Naive thymus-derived CD4-positive, alpha-beta T cell (primary cell): ENCODE measurements around the gene HDAC1. TPM values are rescaled to one million over a fixed set of nuclear protein-coding genes. Genes with fewer than 3 reads are reported as not detected.
"Not testable (repeated sequence)": the region's sequence is repeated elsewhere in the genome, so short reads cannot be mapped to it uniquely, and the experiment has no call there.

ENCODE experiments used
- ATAC-seq: fragments of 150-1000 bp; cut with Tn5 transposase; 2 replicates; pipeline ENCODE4 v1.10.0; 2021; ENCODE audit warnings: mild to moderate bottlenecking, moderate library complexity
- CTCF ChIA-PET: fragments of 350-600 bp; sonication (Branson Sonifier 250); formaldehyde crosslinking; loops from one replicate; lab custom pipeline; 2021; ENCODE audit warnings: antibody characterized with exemption; lab: Charles Lee
- POLR2A ChIA-PET: fragments of 350-600 bp; sonication (Branson Sonifier 250); formaldehyde crosslinking; loops from one replicate; lab custom pipeline; 2021; ENCODE audit warnings: antibody characterized with exemption, inconsistent platforms; lab: Charles Lee
- DNase-seq, 9 donors: peaks; one replicate each; pipeline versions ENCODE4 v3.0.0 to v3.0.0-alpha.2; 2020 to 2022; ENCODE audit warnings: mixed read lengths in 1 of 9
- H3K27ac ChIP-seq: one replicate; pipeline ENCODE4 v1.7.0; 2013; ENCODE audit warnings: mild to moderate bottlenecking, low read depth, low read length, moderate library complexity
- H3K27me3 ChIP-seq, 2 donors: one replicate each; pipeline ENCODE4 v1.7.0; 2013; ENCODE audit warnings: low read length in 2 of 2, mild to moderate bottlenecking in 2 of 2, moderate library complexity in 2 of 2; ENCODE audit not compliant: control insufficient read depth in 2 of 2, insufficient read depth in 2 of 2
- H3K36me3 ChIP-seq, 3 experiments: 1 replicate in 2 of 3; 2 replicates in 1 of 3; pipeline ENCODE4 v1.7.0; 2013; ENCODE audit warnings: low read length in 3 of 3, mild to moderate bottlenecking in 3 of 3, moderate library complexity in 1 of 3; ENCODE audit not compliant: insufficient read depth in 3 of 3, control insufficient read depth in 2 of 3
- H3K4me1 ChIP-seq, 2 donors: one replicate each; pipeline ENCODE4 v1.7.0; 2013; ENCODE audit warnings: low read length in 2 of 2, mild to moderate bottlenecking in 2 of 2, moderate library complexity in 1 of 2; ENCODE audit not compliant: control insufficient read depth in 2 of 2, insufficient read depth in 2 of 2
- H3K4me3 ChIP-seq: 2 replicates; pipeline ENCODE4 v1.7.0; 2013; ENCODE audit warnings: mild to moderate bottlenecking, low read length
- H3K9me3 ChIP-seq, 3 experiments: 1 replicate in 2 of 3; 2 replicates in 1 of 3; pipeline ENCODE4 v1.7.0; 2013; ENCODE audit warnings: low read length in 3 of 3; ENCODE audit not compliant: control insufficient read depth in 2 of 3
- H3K27ac Mint-ChIP-seq, 9 donors: one replicate each; pipeline ENCODE4 v1.8.0; 2020 to 2022; ENCODE audit warnings: mixed read lengths in 9 of 9, mild to moderate bottlenecking in 8 of 9, moderate library complexity in 5 of 9, inconsistent platforms in 2 of 9
- H3K27me3 Mint-ChIP-seq, 5 donors: one replicate each; pipeline ENCODE4 v1.8.0; 2021 to 2022; ENCODE audit warnings: mixed read lengths in 5 of 5, mild to moderate bottlenecking in 1 of 5
- H3K36me3 Mint-ChIP-seq, 5 donors: one replicate each; pipeline ENCODE4 v1.8.0; 2020 to 2022; ENCODE audit warnings: mixed read lengths in 5 of 5, mild to moderate bottlenecking in 3 of 5, inconsistent platforms in 1 of 5
- H3K4me1 Mint-ChIP-seq, 7 donors: one replicate each; pipeline ENCODE4 v1.8.0; 2020 to 2022; ENCODE audit warnings: mixed read lengths in 7 of 7, mild to moderate bottlenecking in 3 of 7, inconsistent platforms in 1 of 7
- H3K4me3 Mint-ChIP-seq, 10 donors: one replicate each; pipeline ENCODE4 v1.8.0; 2020 to 2022; ENCODE audit warnings: mild to moderate bottlenecking in 10 of 10, mixed read lengths in 10 of 10, moderate library complexity in 6 of 10, inconsistent platforms in 2 of 10
- H3K9me3 Mint-ChIP-seq, 11 donors: one replicate each; pipeline ENCODE4 v1.8.0; 2020 to 2022; ENCODE audit warnings: mixed read lengths in 11 of 11, mild to moderate bottlenecking in 4 of 11, inconsistent platforms in 1 of 11, moderate library complexity in 1 of 11
- intact Hi-C, 2 donors: fragments of 100-400 bp; cut with micrococcal nuclease; formaldehyde crosslinking; loops; one replicate each; pipeline ENCODE4 v1.15.1; 2023
- polyA plus RNA-seq, 2 donors: library from polyadenylated mRNA; unstranded; fragments of 300-500 nt; fragmentation: Illumina TruSeq; gene quantifications; one replicate each; pipeline ENCODE4 v1.2.3, GENCODE V29; 2021
- total RNA-seq, 6 experiments: library from RNA in 5 of 6; stranded (reverse) in 5 of 6; gene quantifications; 1 replicate in 5 of 6; 2 replicates in 1 of 6; pipeline ENCODE4 v1.2.3 and lab custom pipeline; 2021 to 2026

The HDAC1 gene
- total and polyA plus RNA-seq, 7 experiments from 2014 or later = 81.8 to 209 (median 174) TPM

- Mint-ChIP-seq H3K4me3 (peak overlapping the region in 2 of 10 donors; percentile 27 to 35), H3K27ac (peak overlapping the region in 5 of 9 donors; percentile 15 to 73 (median 45)), H3K4me1 (peaks cover 43 to 82% (median 56%) of the 10 kb centered on the region in 7 donors), H3K36me3 (peaks cover 4 to 30% (median 18%) of the 10 kb centered on the region in 5 donors)
- H3K27me3 Mint-ChIP-seq, H3K9me3 Mint-ChIP-seq, H3K27me3 ChIP-seq, H3K27ac ChIP-seq, DNase-seq, H3K4me3 ChIP-seq, ATAC-seq, intact Hi-C loops, H3K9me3 ChIP-seq: not testable (repeated sequence)
- ChIA-PET CTCF (interaction anchor here (0.9 kb wide), 1 partner anchor 38 kb away, joined by 3 read pairs; no protein-coding TSS in a partner anchor), POLR2A (interaction anchor here (0.9 kb wide), 1 partner anchor 17 kb away, joined by 4 read pairs; no protein-coding TSS in a partner anchor)
- Histone ChIP-seq H3K36me3 (peaks cover 0 to 14% (median 9%) of the 10 kb centered on the region in 3 experiments), H3K4me1 (peaks cover 21 to 35% of the 10 kb centered on the region in 2 donors)
Measured at GRCh38 chr1:32298211-32298610, 6.3 kb downstream of the HDAC1 start.

DNA sequence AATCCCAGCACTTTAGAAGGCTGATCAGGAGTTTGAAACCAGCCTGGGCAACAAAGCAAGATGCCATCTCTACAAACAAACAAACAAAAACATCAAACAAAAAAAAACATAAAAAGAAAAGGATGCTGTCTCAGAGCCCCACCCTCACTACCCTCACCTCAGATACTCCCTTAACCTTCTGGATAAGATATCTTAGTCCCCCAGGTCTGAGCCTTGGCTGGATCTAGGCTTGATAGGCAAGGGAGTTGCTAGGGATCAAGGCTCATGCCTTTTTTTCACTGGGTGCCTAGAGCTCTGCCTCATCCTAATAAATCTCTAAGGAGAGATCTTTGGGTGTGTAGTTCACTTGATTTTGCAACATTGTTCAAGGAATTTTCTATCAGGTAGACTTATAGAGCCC lies 7.4 kb downstream of the HDAC1 start:
- H3K4me1 ChIP-seq = peaks cover 17 to 29% of the 10 kb centered on the region in 2 donors
- ChIA-PET CTCF (no interaction called here), POLR2A (interaction anchor here (0.6 to 1.1 kb wide), 3 partner anchors 23 to 54 kb away, joined by 3 to 6 read pairs (median 3); no protein-coding TSS in a partner anchor)
- H3K9me3 ChIP-seq = no peaks in the 10 kb centered on the region
- Mint-ChIP-seq H3K36me3 (peaks cover 10 to 37% (median 26%) of the 10 kb centered on the region in 5 donors), H3K27ac (peak overlapping the region in 6 of 9 donors; percentile 14 to 72 (median 70)), H3K27me3 (no peaks in the 10 kb centered on the region), H3K4me1 (peaks cover 45 to 80% (median 58%) of the 10 kb centered on the region in 7 donors), H3K9me3 (no peaks in the 10 kb centered on the region), H3K4me3 (peak overlapping the region in 1 of 10 donors; percentile 35)
- no peaks in the 10 kb centered on the region for H3K27me3 ChIP-seq
- ATAC-seq (no peak), DNase-seq (no peak)
- no peak overlapping the region for H3K4me3 ChIP-seq
- H3K27ac ChIP-seq = no peak overlapping the region
- H3K36me3 ChIP-seq = peaks cover 0 to 26% (median 9%) of the 10 kb centered on the region in 3 experiments
- intact Hi-C loops = no loop called here

DNA sequence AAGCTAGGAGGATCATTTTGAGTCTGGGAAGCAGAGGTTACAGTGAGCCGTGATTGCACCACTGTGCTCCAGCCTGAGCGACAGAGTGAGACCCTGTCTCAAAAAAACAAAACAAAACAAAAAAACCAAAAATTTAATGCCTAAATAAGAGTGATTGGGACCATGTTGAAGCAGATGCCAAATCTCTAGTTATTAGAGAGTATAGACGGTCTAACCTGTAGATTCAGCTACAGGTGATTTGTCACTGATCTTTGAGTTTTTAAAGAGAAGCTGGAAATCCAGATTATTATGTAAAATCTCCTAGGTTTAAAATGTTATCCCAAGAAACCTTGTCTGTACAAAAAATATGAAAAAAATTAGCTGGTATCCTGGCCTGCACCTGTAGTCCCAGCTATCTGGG lies 11.5 kb downstream of the HDAC1 start:
- Mint-ChIP-seq H3K36me3 (peaks cover 10 to 44% (median 33%) of the 10 kb centered on the region in 5 donors), H3K4me3 (no peak overlapping the region), H3K9me3 (peaks cover 0 to 4% (median 0%) of the 10 kb centered on the region in 11 donors), H3K4me1 (peaks cover 33 to 82% (median 61%) of the 10 kb centered on the region in 7 donors), H3K27me3 (no peaks in the 10 kb centered on the region), H3K27ac (peak overlapping the region in 3 of 9 donors; percentile 9 to 44 (median 22))
- ATAC-seq (no peak), DNase-seq (no peak)
- H3K27ac ChIP-seq = no peak overlapping the region
- H3K9me3 ChIP-seq = no peaks in the 10 kb centered on the region
- H3K27me3 ChIP-seq = no peaks in the 10 kb centered on the region
- POLR2A ChIA-PET = interaction anchor here (1.2 to 1.5 kb wide), 3 partner anchors 12 to 25 kb away, joined by 4 read pairs; partner anchors contain the start of gene HDAC1
- H3K36me3 ChIP-seq = peaks cover 3 to 51% (median 19%) of the 10 kb centered on the region in 3 experiments
- intact Hi-C loops = no loop called here
- no peak overlapping the region for H3K4me3 ChIP-seq
- peaks cover 0 to 10% of the 10 kb centered on the region in 2 donors for H3K4me1 ChIP-seq
- CTCF ChIA-PET = interaction anchor here (0.6 to 1.0 kb wide), 3 partner anchors 10 to 87 kb away, joined by 3 to 5 read pairs (median 5); no protein-coding TSS in a partner anchor

DNA sequence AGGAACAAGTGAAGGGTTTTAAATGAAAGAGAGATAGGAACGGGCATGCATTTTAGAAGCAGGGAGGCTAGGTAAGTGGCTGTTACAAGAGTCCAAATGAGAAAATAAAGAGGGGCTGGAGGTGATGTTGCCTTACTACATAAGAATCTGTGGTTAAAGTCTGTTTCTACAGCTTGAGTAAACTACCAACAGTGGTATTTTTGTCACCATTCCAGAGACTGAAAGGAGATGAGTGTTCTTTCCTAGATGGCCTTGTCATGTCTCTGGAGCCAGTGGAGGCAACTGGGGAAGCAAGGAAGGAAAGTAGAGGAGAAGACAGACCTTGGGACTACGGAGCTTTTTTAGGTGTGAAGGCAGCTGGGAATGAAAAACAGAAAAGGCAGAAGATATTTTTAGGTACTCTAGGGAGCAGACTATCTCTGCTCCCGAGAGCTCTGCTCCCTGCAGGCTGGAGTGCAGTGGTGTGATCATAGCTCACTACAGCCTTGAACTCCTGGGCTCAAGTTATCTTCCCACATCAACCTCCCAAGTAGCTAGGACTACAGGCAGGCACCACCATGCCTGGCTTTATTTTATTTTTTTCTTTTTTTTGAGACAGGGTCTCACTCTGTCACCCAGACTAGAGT lies 12.2 kb downstream of the HDAC1 start:
- H3K4me3 ChIP-seq = no peak overlapping the region
- ChIA-PET CTCF (interaction anchor here (0.7 to 1.1 kb wide), 3 partner anchors 18 to 88 kb away, joined by 3 to 5 read pairs (median 4); no protein-coding TSS in a partner anchor), POLR2A (interaction anchor here (1.2 to 1.5 kb wide), 3 partner anchors 12 to 24 kb away, joined by 3 to 4 read pairs (median 4); partner anchors contain the start of gene HDAC1)
- no peak for ATAC-seq
- peaks cover 3 to 51% (median 19%) of the 10 kb centered on the region in 3 experiments for H3K36me3 ChIP-seq
- H3K27ac ChIP-seq = peak overlapping the region; percentile 7
- H3K27ac Mint-ChIP-seq = peak overlapping the region in 7 of 9 donors; percentile 16 to 82 (median 46)
- no peaks in the 10 kb centered on the region for H3K9me3 ChIP-seq
- intact Hi-C loops = no loop called here
- peaks cover 0 to 4% (median 0%) of the 10 kb centered on the region in 11 donors for H3K9me3 Mint-ChIP-seq
- H3K36me3 Mint-ChIP-seq = peaks cover 10 to 44% (median 33%) of the 10 kb centered on the region in 5 donors
- no peaks in the 10 kb centered on the region for H3K27me3 Mint-ChIP-seq
- peaks cover 38 to 85% (median 66%) of the 10 kb centered on the region in 7 donors for H3K4me1 Mint-ChIP-seq
- H3K27me3 ChIP-seq = no peaks in the 10 kb centered on the region
- peaks cover 0 to 15% of the 10 kb centered on the region in 2 donors for H3K4me1 ChIP-seq
- peak overlapping the region in 4 of 10 donors; percentile 2 to 12 (median 8) for H3K4me3 Mint-ChIP-seq
- no peak for DNase-seq

DNA sequence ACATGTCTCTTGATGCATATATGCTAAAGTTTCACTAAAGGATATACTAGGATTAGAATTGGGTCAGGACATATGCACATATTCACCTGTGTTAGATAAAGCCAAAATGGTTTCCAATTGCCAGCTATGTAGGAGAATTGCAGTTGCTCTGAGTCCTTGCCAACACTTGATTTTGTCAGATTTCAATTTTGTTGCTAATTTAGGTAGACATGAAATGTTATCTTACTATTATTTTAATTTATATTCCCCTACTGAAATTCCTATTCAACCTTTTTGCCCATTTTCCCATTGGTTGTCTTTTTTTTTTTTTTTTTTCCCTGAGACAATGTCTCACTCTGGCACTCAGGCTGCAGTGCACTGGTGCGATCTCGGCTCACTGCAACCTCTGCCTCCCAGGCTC lies 13.4 kb downstream of the HDAC1 start:
- ChIA-PET POLR2A (interaction anchor here (0.6 to 1.1 kb wide), 4 partner anchors 9 to 66 kb away, joined by 3 to 5 read pairs (median 3); no protein-coding TSS in a partner anchor), CTCF (interaction anchor here (0.7 kb wide), 1 partner anchor 87 kb away, joined by 3 read pairs; no protein-coding TSS in a partner anchor)
- Histone ChIP-seq H3K4me3 (no peak overlapping the region), H3K4me1 (peaks cover 0 to 13% of the 10 kb centered on the region in 2 donors), H3K36me3 (peaks cover 3 to 56% (median 19%) of the 10 kb centered on the region in 3 experiments), H3K27ac (no peak overlapping the region), H3K27me3 (no peaks in the 10 kb centered on the region), H3K9me3 (no peaks in the 10 kb centered on the region)
- Mint-ChIP-seq H3K27ac (peak overlapping the region in 4 of 9 donors; percentile 42 to 68 (median 53)), H3K4me3 (peak overlapping the region in 1 of 10 donors; percentile 23), H3K9me3 (peaks cover 0 to 4% (median 0%) of the 10 kb centered on the region in 11 donors), H3K27me3 (no peaks in the 10 kb centered on the region), H3K4me1 (peaks cover 34 to 85% (median 73%) of the 10 kb centered on the region in 7 donors), H3K36me3 (peaks cover 10 to 49% (median 35%) of the 10 kb centered on the region in 5 donors)
- intact Hi-C loops = no loop called here
- DNase-seq (no peak), ATAC-seq (no peak)

- Mint-ChIP-seq H3K4me1 (peaks cover 35 to 87% (median 77%) of the 10 kb centered on the region in 7 donors), H3K27me3 (no peaks in the 10 kb centered on the region), H3K4me3 (peak overlapping the region in 3 of 10 donors; percentile 19 to 40 (median 26)), H3K36me3 (peaks cover 10 to 40% (median 31%) of the 10 kb centered on the region in 5 donors), H3K9me3 (peaks cover 0 to 4% (median 0%) of the 10 kb centered on the region in 11 donors), H3K27ac (peak overlapping the region in 8 of 9 donors; percentile 53 to 88 (median 70))
- Histone ChIP-seq H3K27me3 (no peaks in the 10 kb centered on the region), H3K4me1 (peaks cover 2 to 22% of the 10 kb centered on the region in 2 donors), H3K36me3 (peaks cover 3 to 52% (median 13%) of the 10 kb centered on the region in 3 experiments), H3K4me3 (no peak overlapping the region), H3K9me3 (no peaks in the 10 kb centered on the region), H3K27ac (no peak overlapping the region)
- ChIA-PET CTCF (interaction anchor here (0.5 kb wide), 1 partner anchor 62 kb away, joined by 3 read pairs; no protein-coding TSS in a partner anchor), POLR2A (no interaction called here)
- ATAC-seq (no peak), DNase-seq (no peak)
- intact Hi-C loops = no loop called here
Measured at GRCh38 chr1:32307324-32307723, 15.4 kb downstream of the HDAC1 start.
